IPS-20b (cell line): ENCODE data around the gene TTC28.

Experiments used
- H3K27ac ChIP-seq: one replicate; pipeline ENCODE4 v1.5.1; 2013; ENCODE audit warnings: low read length
- H3K27me3 ChIP-seq: 2 replicates; pipeline ENCODE4 v1.6.1; 2013; ENCODE audit warnings: mild to moderate bottlenecking, low read length, inconsistent platforms; ENCODE audit not compliant: insufficient read depth
- H3K36me3 ChIP-seq: 2 replicates; pipeline ENCODE4 v1.6.1; 2013; ENCODE audit warnings: low read depth, mild to moderate bottlenecking, inconsistent platforms, low read length, moderate library complexity; ENCODE audit not compliant: insufficient read depth
- H3K4me1 ChIP-seq: 2 replicates; pipeline ENCODE4 v1.6.1; 2013; ENCODE audit warnings: mild to moderate bottlenecking, control low read depth, inconsistent platforms, low read length, moderate library complexity; ENCODE audit not compliant: insufficient read depth
- H3K4me3 ChIP-seq: 2 replicates; pipeline ENCODE4 v1.5.1; 2013; ENCODE audit warnings: mild to moderate bottlenecking, low read length, inconsistent platforms
- H3K9ac ChIP-seq: 2 replicates; pipeline ENCODE4 v1.6.1; 2013; ENCODE audit warnings: low read depth, mild to moderate bottlenecking, inconsistent platforms, low read length, moderate library complexity
- H3K9me3 ChIP-seq: 2 replicates; pipeline ENCODE4 v1.6.1; 2013; ENCODE audit warnings: mild to moderate bottlenecking, low read depth, low read length, inconsistent platforms; ENCODE audit not compliant: insufficient read depth

Gene TTC28

GRCh38 chr22:27984723-27985122 is 694.9 kb downstream of the TTC28 start:
- no peak overlapping the region for H3K9ac ChIP-seq
- H3K36me3 ChIP-seq, result 0 out of 2 replicates have a peak, but pooled peaks cover 6% of the 10 kb centered on the region
- no peaks in the 10 kb centered on the region for H3K9me3 ChIP-seq
- H3K4me1 ChIP-seq, result peaks cover 12% of the 10 kb centered on the region; the same call in 1 of the 2 replicates
- no peaks in the 10 kb centered on the region for H3K27me3 ChIP-seq
- no peak overlapping the region for H3K4me3 ChIP-seq
- no peak overlapping the region for H3K27ac ChIP-seq

- Histone ChIP-seq H3K4me1 (peaks cover 12% of the 10 kb centered on the region; the same call in 1 of the 2 replicates), H3K4me3 (no peak overlapping the region), H3K27me3 (no peaks in the 10 kb centered on the region), H3K9ac (no peak overlapping the region), H3K36me3 (0 out of 2 replicates have a peak, but pooled peaks cover 6% of the 10 kb centered on the region), H3K9me3 (no peaks in the 10 kb centered on the region), H3K27ac (no peak overlapping the region)
These were observed 695.5 kb downstream of the TTC28 start for GRCh38 chr22:27984001-27984695.

GRCh38 chr22:27983361-27983791 is 696.3 kb downstream of the TTC28 start:
- no peaks in the 10 kb centered on the region for H3K9me3 ChIP-seq
- no peak overlapping the region for H3K9ac ChIP-seq
- 0 out of 2 replicates have a peak, but pooled peaks cover 6% of the 10 kb centered on the region for H3K36me3 ChIP-seq
- no peak overlapping the region for H3K27ac ChIP-seq
- H3K27me3 ChIP-seq, result no peaks in the 10 kb centered on the region
- H3K4me3 ChIP-seq, result no peak overlapping the region
- H3K4me1 ChIP-seq, result peaks cover 12% of the 10 kb centered on the region; the same call in 1 of the 2 replicates

- Histone ChIP-seq H3K4me1 (peaks cover 12% of the 10 kb centered on the region; the same call in 1 of the 2 replicates), H3K9ac (no peak overlapping the region), H3K27me3 (no peaks in the 10 kb centered on the region), H3K36me3 (0 out of 2 replicates have a peak, but pooled peaks cover 6% of the 10 kb centered on the region), H3K27ac (no peak overlapping the region), H3K4me3 (no peak overlapping the region), H3K9me3 (no peaks in the 10 kb centered on the region)
These were observed 696.9 kb downstream of the TTC28 start for GRCh38 chr22:27982630-27983180.

- 0 out of 2 replicates have a peak, but pooled peaks cover 5% of the 10 kb centered on the region for H3K36me3 ChIP-seq
- no peaks in the 10 kb centered on the region for H3K27me3 ChIP-seq
- H3K27ac ChIP-seq, result no peak overlapping the region
- H3K4me1 ChIP-seq, result peaks cover 12% of the 10 kb centered on the region; the same call in 1 of the 2 replicates
- H3K4me3 ChIP-seq, result no peak overlapping the region
- no peaks in the 10 kb centered on the region for H3K9me3 ChIP-seq
- no peak overlapping the region for H3K9ac ChIP-seq
These were observed 697.5 kb downstream of the TTC28 start for GRCh38 chr22:27982106-27982505.

- peaks cover 12% of the 10 kb centered on the region; the same call in 1 of the 2 replicates for H3K4me1 ChIP-seq
- no peak overlapping the region for H3K4me3 ChIP-seq
- H3K9ac ChIP-seq, result no peak overlapping the region
- H3K36me3 ChIP-seq, result no peaks in the 10 kb centered on the region
- H3K9me3 ChIP-seq, result no peaks in the 10 kb centered on the region
- no peaks in the 10 kb centered on the region for H3K27me3 ChIP-seq
- H3K27ac ChIP-seq, result no peak overlapping the region
These were observed 699.1 kb downstream of the TTC28 start for GRCh38 chr22:27980424-27981148.

- H3K4me1 ChIP-seq, result peaks cover 12% of the 10 kb centered on the region; the same call in 1 of the 2 replicates
- H3K27ac ChIP-seq, result no peak overlapping the region
- no peak overlapping the region for H3K4me3 ChIP-seq
- H3K9me3 ChIP-seq, result no peaks in the 10 kb centered on the region
- H3K36me3 ChIP-seq, result no peaks in the 10 kb centered on the region
- no peaks in the 10 kb centered on the region for H3K27me3 ChIP-seq
- H3K9ac ChIP-seq, result no peak overlapping the region
These were observed 700.8 kb downstream of the TTC28 start for GRCh38 chr22:27978802-27979201.

- Histone ChIP-seq H3K9me3 (no peaks in the 10 kb centered on the region), H3K27me3 (no peaks in the 10 kb centered on the region), H3K27ac (no peak overlapping the region), H3K36me3 (no peaks in the 10 kb centered on the region), H3K9ac (no peak overlapping the region), H3K4me1 (peaks cover 12% of the 10 kb centered on the region; the same call in 1 of the 2 replicates), H3K4me3 (no peak overlapping the region)
These were observed 701.3 kb downstream of the TTC28 start for GRCh38 chr22:27978317-27978716.

- peaks cover 12% of the 10 kb centered on the region; the same call in 1 of the 2 replicates for H3K4me1 ChIP-seq
- no peaks in the 10 kb centered on the region for H3K36me3 ChIP-seq
- H3K9me3 ChIP-seq, result no peaks in the 10 kb centered on the region
- H3K27me3 ChIP-seq, result no peaks in the 10 kb centered on the region
- H3K27ac ChIP-seq, result no peak overlapping the region
- no peak overlapping the region for H3K9ac ChIP-seq
- no peak overlapping the region for H3K4me3 ChIP-seq
These were observed 703.1 kb downstream of the TTC28 start for GRCh38 chr22:27976586-27976985.

- Histone ChIP-seq H3K4me3 (no peak overlapping the region), H3K36me3 (no peaks in the 10 kb centered on the region), H3K4me1 (peaks cover 7% of the 10 kb centered on the region; the same call in 1 of the 2 replicates), H3K27me3 (no peaks in the 10 kb centered on the region), H3K27ac (no peak overlapping the region), H3K9me3 (peaks cover 5% of the 10 kb centered on the region; the same call in 1 of the 2 replicates), H3K9ac (no peak overlapping the region)
These were observed 704.1 kb downstream of the TTC28 start for GRCh38 chr22:27975381-27976013.

GRCh38 chr22:27973846-27974245 is 705.8 kb downstream of the TTC28 start:
- Histone ChIP-seq H3K9ac (no peak overlapping the region), H3K4me1 (no peaks in the 10 kb centered on the region; the same call in 1 of the 2 replicates), H3K4me3 (no peak overlapping the region), H3K9me3 (peaks cover 9% of the 10 kb centered on the region; the same call in 1 of the 2 replicates), H3K36me3 (no peaks in the 10 kb centered on the region), H3K27me3 (no peaks in the 10 kb centered on the region), H3K27ac (no peak overlapping the region)
